MCF 10A (cell line): Measurements from ENCODE around the gene EPHB4. TPM values are rescaled to one million over a fixed set of nuclear protein-coding genes. Genes with fewer than 3 reads are reported as not detected.

Experiments
- BruUV-seq: library from RNA; stranded (reverse); fragments of 400-500 nt; replicated peaks from 2 replicates; lab custom pipeline; 2021; lab: Mats Ljungman, UMichigan
- CTCF ChIA-PET: fragments of 300-600 bp; sonication (Branson Sonifier 250); formaldehyde crosslinking; extraction: SDS; loops from one replicate; lab custom pipeline; 2021; ENCODE audit warnings: antibody characterized with exemption, inconsistent platforms; lab: Yijun Ruan, JAX
- POLR2A ChIA-PET: fragments of 300-600, 350-650 bp; sonication (Branson Sonifier 250); formaldehyde crosslinking; extraction: SDS; loops from one replicate; lab custom pipeline; 2020; ENCODE audit warnings: antibody characterized with exemption, inconsistent platforms; lab: Yijun Ruan, JAX
- DNase-seq: peaks from one replicate; pipeline ENCODE4 v3.0.0-alpha.2; 2018; ENCODE audit not compliant: unreplicated experiment
- H3K27ac Mint-ChIP-seq: one replicate; pipeline ENCODE4 v1.8.0; 2022; ENCODE audit warnings: mild to moderate bottlenecking, low read depth, mixed read lengths; ENCODE audit not compliant: unreplicated experiment
- H3K27me3 Mint-ChIP-seq: one replicate; pipeline ENCODE4 v1.8.0; 2022; ENCODE audit warnings: mixed read lengths; ENCODE audit not compliant: insufficient read depth, unreplicated experiment
- H3K36me3 Mint-ChIP-seq: one replicate; pipeline ENCODE4 v1.8.0; 2022; ENCODE audit warnings: mild to moderate bottlenecking, moderate library complexity, mixed read lengths; ENCODE audit not compliant: insufficient read depth, unreplicated experiment
- H3K4me1 Mint-ChIP-seq: one replicate; pipeline ENCODE4 v1.8.0; 2022; ENCODE audit warnings: mixed read lengths; ENCODE audit not compliant: insufficient read depth, unreplicated experiment
- H3K4me3 Mint-ChIP-seq: one replicate; pipeline ENCODE4 v1.8.0; 2022; ENCODE audit warnings: mild to moderate bottlenecking, moderate library complexity, mixed read lengths; ENCODE audit not compliant: unreplicated experiment
- H3K9me3 Mint-ChIP-seq: one replicate; pipeline ENCODE4 v1.8.0; 2022; ENCODE audit warnings: mixed read lengths; ENCODE audit not compliant: unreplicated experiment
- intact Hi-C: fragments of 100-400 bp; cut with micrococcal nuclease; formaldehyde crosslinking; loops from 2 replicates; pipeline ENCODE4 v1.14.1; 2022
- total RNA-seq: library from RNA; stranded (reverse); gene quantifications from 2 replicates; pipeline ENCODE4 v1.2.3, GENCODE V29; 2022
- TF ChIP-seq, protein P1 (sequence below): fragments of 200-600 bp; IDR thresholded peaks from one replicate; pipeline ENCODE4 v1.8.0; 2022; ENCODE audit warnings: antibody characterized with exemption, mild to moderate bottlenecking; ENCODE audit not compliant: unreplicated experiment

Gene EPHB4
- total RNA-seq, 1 experiment from 2014 or later = 48.8 TPM

DNA sequence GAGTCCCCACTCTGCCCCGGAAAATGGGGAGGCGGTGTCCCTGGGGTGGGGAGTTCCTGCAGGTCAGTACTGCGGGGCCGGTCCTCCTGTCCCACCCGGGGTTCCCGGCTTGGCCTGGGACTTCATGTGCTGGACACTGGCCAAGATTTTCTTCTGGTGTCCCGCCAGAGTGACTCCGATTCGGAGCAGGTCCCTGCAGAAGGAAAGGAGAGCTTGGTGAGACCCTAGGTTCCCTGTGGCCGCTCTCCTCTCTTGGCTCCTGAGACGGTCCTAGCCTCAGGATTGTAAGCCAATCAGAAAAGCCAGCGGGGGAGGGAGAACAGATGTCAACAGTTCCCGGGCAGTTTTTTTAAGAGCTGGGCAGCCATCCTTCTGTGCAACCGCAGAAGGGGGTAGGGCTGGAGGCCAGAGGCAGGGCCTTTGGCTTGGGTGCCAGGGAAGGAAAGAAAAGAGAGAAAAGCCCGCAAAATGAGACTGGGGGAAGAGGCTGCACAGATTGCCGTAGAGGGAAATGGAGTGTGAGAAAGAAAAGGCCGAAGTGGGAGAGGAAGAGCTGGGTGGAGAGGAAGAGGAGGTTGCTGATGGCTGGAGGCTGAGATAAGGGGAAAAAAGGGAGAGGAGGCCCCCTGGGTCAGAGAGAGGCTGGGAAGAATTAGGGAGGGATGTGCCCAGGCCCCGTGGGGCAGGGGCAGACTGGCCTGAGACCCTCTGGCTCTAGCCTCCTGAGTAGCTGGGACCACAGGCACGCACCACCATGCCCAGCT, 23.7 kb downstream of the EPHB4 start:
- Mint-ChIP-seq H3K9me3 (no peaks in the 10 kb centered on the region), H3K4me1 (peaks cover 38% of the 10 kb centered on the region), H3K36me3 (peaks cover 62% of the 10 kb centered on the region), H3K27ac (peak overlapping the region; percentile 59), H3K27me3 (no peaks in the 10 kb centered on the region), H3K4me3 (peak overlapping the region; percentile 45)
- no TSS peak for BruUV-seq
- ChIA-PET POLR2A (interaction anchor here (0.7 to 5.7 kb wide), 14 partner anchors 12 to 98 kb away, joined by 3 to 53 read pairs (median 10); partner anchors contain the start of genes EPHB4, POP7, SLC12A9 and SRRT), CTCF (interaction anchor here (0.6 to 0.9 kb wide), 7 partner anchors 15 to 98 kb away, joined by 3 to 4 read pairs (median 3); partner anchors contain the start of gene POP7)
- TF ChIP-seq, protein P1, sequence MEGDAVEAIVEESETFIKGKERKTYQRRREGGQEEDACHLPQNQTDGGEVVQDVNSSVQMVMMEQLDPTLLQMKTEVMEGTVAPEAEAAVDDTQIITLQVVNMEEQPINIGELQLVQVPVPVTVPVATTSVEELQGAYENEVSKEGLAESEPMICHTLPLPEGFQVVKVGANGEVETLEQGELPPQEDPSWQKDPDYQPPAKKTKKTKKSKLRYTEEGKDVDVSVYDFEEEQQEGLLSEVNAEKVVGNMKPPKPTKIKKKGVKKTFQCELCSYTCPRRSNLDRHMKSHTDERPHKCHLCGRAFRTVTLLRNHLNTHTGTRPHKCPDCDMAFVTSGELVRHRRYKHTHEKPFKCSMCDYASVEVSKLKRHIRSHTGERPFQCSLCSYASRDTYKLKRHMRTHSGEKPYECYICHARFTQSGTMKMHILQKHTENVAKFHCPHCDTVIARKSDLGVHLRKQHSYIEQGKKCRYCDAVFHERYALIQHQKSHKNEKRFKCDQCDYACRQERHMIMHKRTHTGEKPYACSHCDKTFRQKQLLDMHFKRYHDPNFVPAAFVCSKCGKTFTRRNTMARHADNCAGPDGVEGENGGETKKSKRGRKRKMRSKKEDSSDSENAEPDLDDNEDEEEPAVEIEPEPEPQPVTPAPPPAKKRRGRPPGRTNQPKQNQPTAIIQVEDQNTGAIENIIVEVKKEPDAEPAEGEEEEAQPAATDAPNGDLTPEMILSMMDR = no peak
- intact Hi-C loops = loop anchor here (2.0 kb wide), 1 partner anchor 99 kb away; no protein-coding TSS in a partner anchor
- peak; percentile 95 for DNase-seq

DNA sequence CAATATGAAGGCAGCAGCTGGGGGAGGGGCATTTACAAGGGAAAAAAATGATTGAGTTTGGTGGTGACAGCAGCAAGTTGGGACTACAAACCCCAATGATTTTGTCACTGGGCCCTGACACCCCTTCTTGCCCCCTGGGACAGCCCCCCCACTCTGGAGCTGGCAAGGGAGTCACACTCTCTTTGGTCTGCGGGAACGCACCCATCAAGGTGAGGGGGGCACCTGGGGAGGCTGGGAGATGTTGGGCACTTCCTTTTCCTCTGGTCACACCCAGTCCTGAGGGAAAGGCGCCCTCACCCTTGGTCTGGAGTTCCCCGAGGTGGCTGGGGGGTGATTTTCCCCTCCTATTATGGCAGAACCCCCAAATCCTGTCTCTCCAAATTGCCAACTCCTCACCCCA, 24.4 kb downstream of the EPHB4 start:
- POLR2A ChIA-PET = interaction anchor here (0.7 to 5.7 kb wide), 14 partner anchors 12 to 97 kb away, joined by 3 to 53 read pairs (median 11); partner anchors contain the start of genes EPHB4, POP7, SLC12A9 and SRRT
- H3K27ac Mint-ChIP-seq = peak overlapping the region; percentile 29

DNA sequence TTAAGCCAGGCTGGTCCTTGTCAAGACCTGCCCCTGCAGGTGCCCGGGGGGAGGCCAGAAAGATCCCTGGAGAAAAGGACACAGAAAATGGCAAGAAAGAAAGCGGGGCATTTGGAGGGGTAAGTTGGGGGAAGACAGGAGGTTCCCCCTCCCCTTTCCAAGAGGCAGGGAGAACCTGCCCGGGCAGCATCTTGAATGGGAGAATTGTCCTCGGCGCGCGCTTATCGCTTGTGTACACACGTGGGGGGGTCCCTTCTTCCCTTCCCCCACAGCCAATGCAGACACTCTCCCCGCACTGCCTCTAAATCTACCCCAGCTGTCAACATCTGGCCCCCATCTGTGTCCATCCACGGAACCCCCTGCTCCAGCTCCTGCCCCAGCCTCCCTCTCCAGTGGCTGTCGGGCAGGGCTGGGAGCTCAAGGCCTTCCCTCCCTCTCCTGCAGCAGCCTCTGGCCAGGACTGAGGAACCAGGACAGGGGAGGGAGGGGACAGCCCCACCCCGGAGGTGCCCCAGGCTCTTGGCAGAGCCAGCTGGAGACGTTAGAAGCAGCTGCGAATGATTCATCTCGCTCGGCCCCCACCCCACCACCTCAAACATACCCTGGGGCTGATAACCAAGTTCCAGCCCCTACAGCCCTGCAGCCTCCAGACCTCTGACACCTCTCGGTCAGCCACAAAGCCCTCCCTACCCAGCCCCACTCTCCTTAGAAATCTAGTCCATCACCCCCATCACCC, 25.3 kb downstream of the EPHB4 start:
- H3K36me3 Mint-ChIP-seq = peaks cover 54% of the 10 kb centered on the region
- POLR2A ChIA-PET = interaction anchor here (0.6 to 5.7 kb wide), 21 partner anchors 12 to 216 kb away, joined by 3 to 53 read pairs (median 5); partner anchors contain the start of genes EPHB4, FBXO24, LRCH4 and POP7
- BruUV-seq = TSS peak; percentile 72

More for the DNA sequence above, 24.4 kb downstream of the EPHB4 start:
- Mint-ChIP-seq H3K4me1 (peaks cover 36% of the 10 kb centered on the region), H3K4me3 (peak overlapping the region; percentile 64), H3K27me3 (no peaks in the 10 kb centered on the region), H3K9me3 (no peaks in the 10 kb centered on the region), H3K36me3 (peaks cover 62% of the 10 kb centered on the region)
- CTCF ChIA-PET = interaction anchor here (0.7 to 4.6 kb wide), 6 partner anchors 15 to 52 kb away, joined by 3 to 30 read pairs (median 4); partner anchors contain the start of genes EPHB4 and SLC12A9
- no TSS peak for BruUV-seq
- DNase-seq = peak; percentile 16
- intact Hi-C loops = loop anchor here (2.0 kb wide), 1 partner anchor 98 kb away; no protein-coding TSS in a partner anchor
- TF ChIP-seq, protein P1 = no peak

More for the DNA sequence above, 25.3 kb downstream of the EPHB4 start:
- Mint-ChIP-seq H3K9me3 (no peaks in the 10 kb centered on the region), H3K4me3 (peak overlapping the region; percentile 64), H3K27me3 (no peaks in the 10 kb centered on the region), H3K4me1 (peaks cover 32% of the 10 kb centered on the region), H3K27ac (peak overlapping the region; percentile 29)
- TF ChIP-seq, protein P1 = no peak
- CTCF ChIA-PET = interaction anchor here (0.5 to 4.6 kb wide), 14 partner anchors 8 to 347 kb away, joined by 3 to 30 read pairs (median 5); partner anchors contain the start of genes EPHB4, POP7, SLC12A9 and UFSP1
- peak; percentile 96 for DNase-seq
- intact Hi-C loops = loop anchor here (2.0 kb wide), 1 partner anchor 97 kb away; no protein-coding TSS in a partner anchor
